GM12892 (cell line): ENCODE results near the gene MTG2.
"Not testable (repeated sequence)": the region's sequence is repeated elsewhere in the genome, so short reads cannot be mapped to it uniquely, and the experiment has no call there.

ENCODE experiments used
- DNase-seq: peaks from one replicate; pipeline ENCODE4 v3.0.0; 2011; ENCODE audit not compliant: insufficient read length
- FAIRE-seq: peaks from 2 replicates; lab custom pipeline; 2011; peaks lifted over from hg19 to GRCh38; lab: Jason Lieb, UNC
- POLR2A ChIP-seq: IDR thresholded peaks from 2 replicates; pipeline ENCODE4 v1.6.1; 2011; ENCODE audit warnings: low read depth, low read length, control low read depth
- POLR2AphosphoS5 ChIP-seq: IDR thresholded peaks from 2 replicates; pipeline ENCODE4 v1.6.1; 2011; ENCODE audit warnings: low read depth, low read length, control low read depth
- TAF1 ChIP-seq: IDR thresholded peaks from 2 replicates; pipeline ENCODE4 v1.6.1; 2011; ENCODE audit warnings: low read depth, mild to moderate bottlenecking, control low read depth, low read length, borderline replicate concordance

The MTG2 gene

DNA sequence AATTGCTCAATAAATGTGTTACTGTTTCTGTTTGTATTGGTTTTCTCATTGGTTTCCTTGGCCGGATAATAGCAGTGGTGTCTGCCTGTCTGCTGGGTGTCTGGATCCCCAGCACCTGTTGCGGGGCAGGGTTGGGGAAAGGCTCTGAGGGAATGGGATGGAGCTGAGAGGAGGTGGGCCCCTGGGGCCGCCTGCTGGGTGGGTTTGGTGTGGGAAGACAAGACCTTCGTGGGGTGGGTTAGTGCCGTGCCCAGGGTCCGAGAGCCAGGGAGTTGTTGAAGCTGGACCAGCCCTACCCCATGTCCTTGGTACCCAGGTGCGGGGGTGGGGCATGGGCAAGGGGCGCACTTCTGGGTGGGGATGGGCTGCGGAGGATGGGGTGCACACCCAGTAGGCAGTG, 35.3 kb upstream of the MTG2 start:
- TF ChIP-seq POLR2AphosphoS5, result no peak
- TF ChIP-seq POLR2A, result no peak
- TF ChIP-seq TAF1, result no peak
- DNase-seq (no peak), FAIRE-seq (no peak)

DNA sequence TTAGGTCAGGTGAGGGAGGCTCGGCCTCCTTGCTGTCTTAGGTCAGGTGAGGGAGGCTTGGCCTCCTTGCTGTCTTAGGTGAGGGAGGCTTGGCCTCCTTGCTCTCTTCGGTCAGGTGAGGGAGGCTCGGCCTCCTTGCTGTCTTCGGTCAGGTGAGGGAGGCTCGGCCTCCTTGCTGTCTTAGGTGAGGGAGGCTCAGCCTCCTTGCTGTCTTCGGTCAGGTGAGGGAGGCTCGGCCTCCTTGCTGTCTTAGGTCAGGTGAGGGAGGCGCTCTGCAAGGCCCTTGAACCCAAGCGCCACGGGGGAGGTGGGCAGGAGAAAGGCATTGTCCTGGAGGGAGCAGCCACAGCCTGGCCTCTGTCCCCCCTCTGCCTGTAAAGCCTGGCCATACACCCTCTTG, 34.4 kb upstream of the MTG2 start:
- not testable (repeated sequence) for DNase-seq, FAIRE-seq

DNA sequence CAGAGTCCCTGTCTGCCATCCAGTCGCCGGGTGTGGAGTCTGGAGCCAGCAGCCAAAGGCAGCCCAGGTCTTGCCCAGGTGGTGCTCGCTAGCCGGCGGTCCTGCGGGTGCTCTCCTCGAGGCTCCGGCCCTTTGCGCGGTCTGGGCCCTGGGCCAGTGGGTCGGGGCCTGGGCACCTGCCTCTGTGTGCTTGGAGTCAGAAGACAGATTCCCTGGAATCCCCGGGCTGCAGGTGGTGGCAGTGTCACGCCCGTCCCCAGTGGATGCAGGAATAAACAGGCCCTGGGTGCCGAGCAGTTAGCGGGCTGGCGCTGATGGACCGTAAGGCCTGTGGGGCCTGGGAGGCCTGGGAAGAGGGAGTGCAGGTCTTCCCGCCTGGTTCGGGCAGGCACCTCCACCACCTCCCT, 33.9 kb upstream of the MTG2 start:
- FAIRE-seq, result no peak
- DNase-seq, result no peak
- TF ChIP-seq POLR2A, result no peak
- no peak for TF ChIP-seq TAF1
- TF ChIP-seq POLR2AphosphoS5, result no peak

DNA sequence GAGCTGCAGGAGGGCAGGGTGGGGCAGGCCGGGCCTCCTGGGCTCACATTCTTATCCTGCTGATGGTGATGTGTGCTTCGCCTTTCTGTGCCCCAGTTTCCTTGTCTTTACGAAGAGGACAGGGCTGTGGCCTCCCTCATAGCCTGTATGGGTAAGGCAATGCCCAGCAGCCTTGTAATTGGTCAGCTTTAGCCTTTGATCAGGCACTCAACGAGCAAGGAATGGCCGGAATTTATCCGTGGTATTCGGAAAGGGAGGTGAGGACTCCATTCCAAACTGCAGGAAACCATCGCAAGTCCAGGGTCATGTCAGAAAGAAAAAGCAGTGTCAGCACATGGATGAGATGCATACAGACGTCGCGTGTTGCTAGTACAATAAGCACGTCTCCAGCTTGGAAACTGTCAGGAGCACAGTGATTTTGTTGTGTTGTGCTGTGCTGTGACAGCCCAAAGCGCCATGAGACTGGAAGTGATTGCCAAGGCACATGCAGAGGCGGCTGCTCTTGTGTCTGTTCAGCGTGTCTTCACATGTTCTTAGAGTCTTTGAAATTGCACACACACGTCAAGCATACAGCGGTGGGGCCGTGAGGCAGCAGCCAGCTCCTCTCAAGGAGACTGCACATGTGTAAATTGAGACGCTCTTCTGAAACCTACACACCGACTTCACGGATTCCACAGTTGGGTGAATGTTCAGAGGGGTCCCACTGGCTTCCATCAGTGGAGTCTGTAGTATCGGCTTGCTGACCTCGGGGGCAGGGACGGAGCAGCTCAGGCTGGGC, 33.1 kb upstream of the MTG2 start:
- TF ChIP-seq POLR2A (no peak), POLR2AphosphoS5 (no peak), TAF1 (no peak)
- DNase-seq, result no peak
- FAIRE-seq, result no peak

DNA sequence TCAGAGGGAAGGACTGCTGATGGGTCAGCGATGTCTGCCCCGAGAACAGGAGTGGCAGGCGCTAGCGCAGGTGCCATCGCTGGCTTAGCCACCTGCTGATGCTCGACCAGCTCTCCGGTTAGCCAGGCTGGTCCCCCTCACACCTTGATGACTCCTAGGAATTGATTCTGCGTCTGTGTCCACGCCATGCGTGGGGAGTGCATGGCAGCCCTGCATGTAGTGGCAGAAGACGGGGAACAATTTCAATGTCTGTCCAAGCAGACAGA, 32.6 kb upstream of the MTG2 start:
- TF ChIP-seq POLR2A (no peak), TAF1 (no peak)
- no peak for DNase-seq
- no peak for FAIRE-seq

GRCh38 chr20:62151225-62151624, 31.6 kb upstream of the MTG2 start:
- DNase-seq, result no peak
- TF ChIP-seq POLR2A (no peak), TAF1 (no peak), POLR2AphosphoS5 (no peak)
- FAIRE-seq, result no peak

DNA sequence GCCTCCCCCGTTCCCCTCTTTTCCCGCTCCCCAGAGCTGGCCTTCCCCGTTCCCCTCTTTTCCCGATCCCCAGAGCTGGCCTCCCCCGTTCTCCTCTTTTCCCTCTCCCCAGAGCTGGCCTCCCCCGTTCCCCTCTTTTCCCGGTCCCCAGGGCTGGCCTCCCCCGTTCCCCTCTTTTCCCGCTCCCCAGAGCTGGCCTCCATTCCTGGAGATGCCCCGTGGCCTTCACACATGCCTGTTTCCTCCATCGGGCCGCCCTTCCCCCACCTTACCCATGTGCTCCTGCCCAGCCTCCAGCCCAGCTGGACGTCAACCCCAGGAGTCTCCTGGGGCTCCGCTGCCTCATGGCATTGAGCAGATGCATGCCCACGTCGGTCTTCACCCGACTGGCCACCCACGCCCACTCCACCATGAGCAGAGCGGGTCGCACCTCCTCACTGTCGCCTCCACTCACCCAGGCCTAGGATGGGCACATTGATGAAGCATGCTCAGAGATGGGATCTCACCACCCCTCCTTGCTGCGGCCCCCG, 30.9 kb upstream of the MTG2 start:
- TF ChIP-seq POLR2A (no peak), TAF1 (no peak), POLR2AphosphoS5 (no peak)
- no peak for FAIRE-seq
- DNase-seq, result no peak

DNA sequence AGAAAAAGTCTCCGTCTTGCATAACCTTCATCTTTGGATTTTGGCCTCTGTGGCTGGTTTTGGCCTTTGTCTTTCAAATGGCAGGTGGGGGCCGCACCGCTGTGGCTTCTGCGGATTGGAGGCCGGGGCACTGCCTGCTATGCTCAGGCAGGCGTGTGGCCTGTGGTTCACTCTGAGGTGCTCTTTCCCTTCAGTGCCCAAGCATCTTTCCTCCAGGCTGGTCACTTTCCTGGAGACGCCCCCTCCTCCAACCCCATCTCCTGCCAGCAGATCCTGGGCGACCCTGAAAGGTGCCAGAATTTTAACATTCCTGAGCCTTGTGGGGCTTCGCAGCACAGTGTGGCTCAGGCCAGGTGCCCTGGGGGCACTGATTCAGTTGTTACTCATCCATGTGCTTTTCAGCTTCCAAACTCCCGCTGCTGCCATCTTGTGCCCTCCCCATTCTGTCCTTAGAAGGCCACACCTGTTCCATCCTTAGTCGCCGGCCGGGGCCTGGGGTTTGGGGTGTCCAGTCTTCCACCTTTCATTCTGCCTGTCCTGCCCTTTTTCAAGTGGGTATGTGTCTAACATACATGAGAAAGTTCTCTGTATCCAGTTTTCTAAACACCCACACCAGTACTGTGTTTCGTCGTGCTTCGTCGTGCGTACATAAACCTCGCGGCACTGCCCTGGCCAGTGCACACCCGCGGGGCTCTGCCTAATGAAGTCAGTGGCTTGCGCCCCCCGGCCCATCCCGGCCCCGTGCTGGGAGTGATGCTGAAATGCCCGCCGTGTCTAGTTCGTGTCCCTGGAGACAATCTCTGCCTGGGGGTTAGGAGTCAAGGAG, 27.2 kb upstream of the MTG2 start:
- FAIRE-seq (no peak), DNase-seq (no peak)
- TF ChIP-seq POLR2AphosphoS5 (no peak), TAF1 (no peak), POLR2A (no peak)

DNA sequence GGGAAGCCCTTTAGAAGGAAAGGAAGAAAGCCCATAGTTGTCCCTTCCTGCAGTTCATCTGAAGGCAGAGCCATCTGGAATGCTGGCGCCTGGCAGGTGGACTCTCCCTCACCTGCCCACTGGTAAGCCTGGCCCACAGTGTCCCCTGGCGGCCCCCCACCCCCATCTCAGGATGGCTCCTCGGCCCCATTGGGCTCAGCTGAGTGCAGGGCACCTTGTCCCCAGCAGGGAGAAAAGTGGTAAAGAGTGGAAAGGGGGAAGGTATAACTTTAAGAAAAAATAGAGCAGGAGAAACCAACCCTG, 26.6 kb upstream of the MTG2 start:
- no peak for TF ChIP-seq TAF1
- TF ChIP-seq POLR2AphosphoS5, result no peak
- no peak for TF ChIP-seq POLR2A
- no peak for DNase-seq
- no peak for FAIRE-seq

- FAIRE-seq (no peak), DNase-seq (peak; percentile 87)
- no peak for TF ChIP-seq TAF1
- no peak for TF ChIP-seq POLR2A
- TF ChIP-seq POLR2AphosphoS5, result no peak
These were observed 26.0 kb upstream of the MTG2 start for GRCh38 chr20:62156592-62157386.

- TF ChIP-seq TAF1 (no peak), POLR2A (no peak), POLR2AphosphoS5 (no peak)
- no peak for DNase-seq
- no peak for FAIRE-seq
These were observed 25.3 kb upstream of the MTG2 start for GRCh38 chr20:62157387-62158087.
